Liver (tissue), 3 donors: ENCODE data around the gene PTGIR.

Experiments
- ATF3 ChIP-seq: IDR thresholded peaks from 2 replicates; pipeline ENCODE4 v1.6.1; 2016; ENCODE audit warnings: antibody characterized with exemption
- CTCF ChIP-seq: fragments of 150-350 bp; IDR thresholded peaks from 2 replicates; pipeline ENCODE4 v1.5.1; 2017; ENCODE audit warnings: improper control_type of control experiment, low read depth, low read length; ENCODE audit not compliant: missing input control
- HNF4G ChIP-seq: IDR thresholded peaks from 2 replicates; pipeline ENCODE4 v1.6.1; 2016; ENCODE audit warnings: antibody characterized with exemption
- MAX ChIP-seq: IDR thresholded peaks from 2 replicates; pipeline ENCODE4 v1.6.1; 2016; ENCODE audit warnings: antibody characterized with exemption
- donor health status: healthy.
- donor health status: healthy.

- no peak for TF ChIP-seq ATF3
- no peak for TF ChIP-seq HNF4G
- no peak for TF ChIP-seq CTCF
- TF ChIP-seq MAX = no peak
Measured at GRCh38 chr19:46620267-46620666, 4.6 kb downstream of the PTGIR start.
